Measurements from ENCODE around the gene ERO1A. TPM values are rescaled to one million over a fixed set of nuclear protein-coding genes. Genes with fewer than 3 reads are reported as not detected.

The ERO1A gene
- total and polyA plus RNA-seq, 2 donors (not counting 1 experiment from before 2014, with no cell fraction given) = 34.5 to 64.9 TPM

GRCh38 chr14:52692248-52692962 lies 3.0 kb downstream of the ERO1A start:
- H3K9me3 ChIP-seq (ENCODE audit: control insufficient read depth, insufficient read depth, low read depth, low read length) = no peaks in the 10 kb centered on the region
- H3K4me3 ChIP-seq (replicated peaks in 1 of 4; ENCODE audit: control extremely low read depth in 1 of 4, insufficient read depth in 1 of 4, low read depth in 3 of 4, low read length in 4 of 4) = peak overlapping the region in 1 of 4 experiments; percentile 8
- no peak overlapping the region for H2AFZ ChIP-seq (ENCODE audit: low read length)
- peaks cover 66% of the 10 kb centered on the region for H3K79me2 ChIP-seq (ENCODE audit: control insufficient read depth, insufficient read depth, low read length)
- no peaks in the 10 kb centered on the region for H3K27me3 ChIP-seq (ENCODE audit: control insufficient read depth, insufficient read depth, low read length)
- no peak overlapping the region for H3K9ac ChIP-seq (ENCODE audit: insufficient read depth, low read length)
- H3K4me1 ChIP-seq (ENCODE audit: control insufficient read depth, extremely low read depth, insufficient read depth, low read length) = peaks cover 5% of the 10 kb centered on the region
- peak; percentile 28 to 88 for DNase-seq (ENCODE audit: low read depth in 2 of 2)
- H3K36me3 ChIP-seq (ENCODE audit: control insufficient read depth, insufficient read depth, low read length) = no peaks in the 10 kb centered on the region
- H3K27ac ChIP-seq (ENCODE audit: insufficient read depth, low read length) = no peak overlapping the region
- H3K4me2 ChIP-seq (ENCODE audit: extremely low read depth, insufficient read depth, low read length) = peak overlapping the region; percentile 66
- TF ChIP-seq EZH2 (IDR thresholded peaks at IDR 0.05; ENCODE audit: low read length, missing control alignments) (no peak), CTCF (conservative IDR thresholded peaks at IDR 0.05 in 1 of 2, IDR thresholded peaks at IDR 0.05 in 1 of 2; ENCODE audit: low read depth in 1 of 2, low read length in 2 of 2) (no peak)
- H4K20me1 ChIP-seq (ENCODE audit: control insufficient read depth, extremely low read depth, insufficient read depth, low read length) = no peaks in the 10 kb centered on the region

- TF ChIP-seq EZH2 (IDR thresholded peaks at IDR 0.05; ENCODE audit: low read length, missing control alignments) (no peak), CTCF (conservative IDR thresholded peaks at IDR 0.05 in 1 of 2, IDR thresholded peaks at IDR 0.05 in 1 of 2; ENCODE audit: low read depth in 1 of 2, low read length in 2 of 2) (no peak)
- DNase-seq (ENCODE audit: low read depth in 2 of 2) = peak in 1 of 2 donors; percentile 19
Observed at GRCh38 chr14:52690983-52691760, 4.2 kb downstream of the ERO1A start.

GRCh38 chr14:52686176-52686575 lies 9.2 kb downstream of the ERO1A start:
- no peaks in the 10 kb centered on the region for H3K4me1 ChIP-seq (ENCODE audit: control insufficient read depth, extremely low read depth, insufficient read depth, low read length)
- H2AFZ ChIP-seq (ENCODE audit: low read length) = no peak overlapping the region
- no peaks in the 10 kb centered on the region for H3K36me3 ChIP-seq (ENCODE audit: control insufficient read depth, insufficient read depth, low read length)
- H4K20me1 ChIP-seq (ENCODE audit: control insufficient read depth, extremely low read depth, insufficient read depth, low read length) = no peaks in the 10 kb centered on the region
- H3K4me3 ChIP-seq (replicated peaks in 1 of 4; ENCODE audit: control extremely low read depth in 1 of 4, insufficient read depth in 1 of 4, low read depth in 3 of 4, low read length in 4 of 4) = no peak overlapping the region
- no peak overlapping the region for H3K27ac ChIP-seq (ENCODE audit: insufficient read depth, low read length)
- no peaks in the 10 kb centered on the region for H3K27me3 ChIP-seq (ENCODE audit: control insufficient read depth, insufficient read depth, low read length)
- peaks cover 50% of the 10 kb centered on the region for H3K79me2 ChIP-seq (ENCODE audit: control insufficient read depth, insufficient read depth, low read length)
- H3K4me2 ChIP-seq (ENCODE audit: extremely low read depth, insufficient read depth, low read length) = no peak overlapping the region
- no peak for TF ChIP-seq CTCF (conservative IDR thresholded peaks at IDR 0.05 in 1 of 2, IDR thresholded peaks at IDR 0.05 in 1 of 2; ENCODE audit: low read depth in 1 of 2, low read length in 2 of 2)
- no peak for TF ChIP-seq EZH2 (IDR thresholded peaks at IDR 0.05; ENCODE audit: low read length, missing control alignments)
- H3K9ac ChIP-seq (ENCODE audit: insufficient read depth, low read length) = no peak overlapping the region
- no peaks in the 10 kb centered on the region for H3K9me3 ChIP-seq (ENCODE audit: control insufficient read depth, insufficient read depth, low read depth, low read length)
- no peak for DNase-seq (ENCODE audit: low read depth in 2 of 2)

More at GRCh38 chr14:52690983-52691760, 4.2 kb downstream of the ERO1A start:
- no peaks in the 10 kb centered on the region for H3K9me3 ChIP-seq (ENCODE audit: control insufficient read depth, insufficient read depth, low read depth, low read length)
- H4K20me1 ChIP-seq (ENCODE audit: control insufficient read depth, extremely low read depth, insufficient read depth, low read length) = no peaks in the 10 kb centered on the region
- H3K79me2 ChIP-seq (ENCODE audit: control insufficient read depth, insufficient read depth, low read length) = peaks cover 74% of the 10 kb centered on the region
- no peak overlapping the region for H2AFZ ChIP-seq (ENCODE audit: low read length)
- H3K27ac ChIP-seq (ENCODE audit: insufficient read depth, low read length) = no peak overlapping the region
- H3K4me2 ChIP-seq (ENCODE audit: extremely low read depth, insufficient read depth, low read length) = no peak overlapping the region
- no peak overlapping the region for H3K4me3 ChIP-seq (replicated peaks in 1 of 4; ENCODE audit: control extremely low read depth in 1 of 4, insufficient read depth in 1 of 4, low read depth in 3 of 4, low read length in 4 of 4)
- H3K9ac ChIP-seq (ENCODE audit: insufficient read depth, low read length) = no peak overlapping the region
- no peaks in the 10 kb centered on the region for H3K27me3 ChIP-seq (ENCODE audit: control insufficient read depth, insufficient read depth, low read length)
- H3K36me3 ChIP-seq (ENCODE audit: control insufficient read depth, insufficient read depth, low read length) = no peaks in the 10 kb centered on the region
- peaks cover 5% of the 10 kb centered on the region for H3K4me1 ChIP-seq (ENCODE audit: control insufficient read depth, extremely low read depth, insufficient read depth, low read length)
